HG02840 (cell line): Measurements from ENCODE around the gene FRMD4B.
A peak's percentile ranks its signal among the peaks of the same experiment; 100 is the strongest.

ENCODE experiments used
- ATAC-seq: cut with Tn5 transposase; IDR thresholded peaks from one replicate; pipeline ENCODE4 v1.9.1; 2021; ENCODE audit warnings: mild to moderate bottlenecking, moderate library complexity, moderate number of reproducible peaks; ENCODE audit not compliant: unreplicated experiment, low FRiP score

Gene FRMD4B

GRCh38 chr3:69368129-69368741, 17.7 kb downstream of the FRMD4B start:
- peak; percentile 99 for ATAC-seq

- ATAC-seq, result no peak
These were observed 18.3 kb downstream of the FRMD4B start for GRCh38 chr3:69367586-69367985.

GRCh38 chr3:69364354-69364753, 21.5 kb downstream of the FRMD4B start:
- no peak for ATAC-seq

GRCh38 chr3:69360690-69361089, 25.2 kb downstream of the FRMD4B start:
- no peak for ATAC-seq

GRCh38 chr3:69359916-69360315, 26.0 kb downstream of the FRMD4B start:
- ATAC-seq, result no peak

GRCh38 chr3:69359339-69359893, 26.5 kb downstream of the FRMD4B start:
- no peak for ATAC-seq

- no peak for ATAC-seq
These were observed 28.7 kb downstream of the FRMD4B start for GRCh38 chr3:69357196-69357595.

- no peak for ATAC-seq
These were observed 30.9 kb downstream of the FRMD4B start for GRCh38 chr3:69354948-69355347.

GRCh38 chr3:69353503-69353902, 32.4 kb downstream of the FRMD4B start:
- no peak for ATAC-seq

- no peak for ATAC-seq
These were observed 32.8 kb downstream of the FRMD4B start for GRCh38 chr3:69353088-69353478.

- no peak for ATAC-seq
These were observed 33.4 kb downstream of the FRMD4B start for GRCh38 chr3:69352305-69353087.

GRCh38 chr3:69343875-69344274, 42.0 kb downstream of the FRMD4B start:
- ATAC-seq, result no peak

GRCh38 chr3:69342074-69342473, 43.8 kb downstream of the FRMD4B start:
- ATAC-seq, result no peak

GRCh38 chr3:69339760-69340159, 46.1 kb downstream of the FRMD4B start:
- ATAC-seq, result no peak

GRCh38 chr3:69338911-69339310, 47.0 kb downstream of the FRMD4B start:
- no peak for ATAC-seq

GRCh38 chr3:69332934-69333333, 53.0 kb downstream of the FRMD4B start:
- no peak for ATAC-seq

GRCh38 chr3:69330891-69331400, 54.9 kb downstream of the FRMD4B start:
- ATAC-seq, result no peak

GRCh38 chr3:69329892-69330291, 56.0 kb downstream of the FRMD4B start:
- ATAC-seq, result no peak

GRCh38 chr3:69328963-69329302, 57.0 kb downstream of the FRMD4B start:
- no peak for ATAC-seq

- no peak for ATAC-seq
These were observed 57.6 kb downstream of the FRMD4B start for GRCh38 chr3:69328103-69328962.

- ATAC-seq, result peak; percentile 82
These were observed 59.0 kb downstream of the FRMD4B start for GRCh38 chr3:69326855-69327300.
